Lung microvascular endothelial cell (primary cell): ENCODE results near the gene GMPPA. TPM values are rescaled to one million over a fixed set of nuclear protein-coding genes. Genes with fewer than 3 reads are reported as not detected.

Source experiments
- DNase-seq, 2 donors: peaks; one replicate each; pipeline versions ENCODE4 v3.0.0 to v3.0.0-alpha.2; 2010; ENCODE audit warnings: low read depth in 2 of 2
- total RNA-seq: library from RNA; depleted of rRNA; stranded (reverse); fragments of >200 nt; gene quantifications from 2 replicates; pipeline ENCODE4 v1.2.1, GENCODE V29; 2014

GMPPA gene
- total RNA-seq, 1 donor from 2014 or later, result 22.2 TPM

DNA sequence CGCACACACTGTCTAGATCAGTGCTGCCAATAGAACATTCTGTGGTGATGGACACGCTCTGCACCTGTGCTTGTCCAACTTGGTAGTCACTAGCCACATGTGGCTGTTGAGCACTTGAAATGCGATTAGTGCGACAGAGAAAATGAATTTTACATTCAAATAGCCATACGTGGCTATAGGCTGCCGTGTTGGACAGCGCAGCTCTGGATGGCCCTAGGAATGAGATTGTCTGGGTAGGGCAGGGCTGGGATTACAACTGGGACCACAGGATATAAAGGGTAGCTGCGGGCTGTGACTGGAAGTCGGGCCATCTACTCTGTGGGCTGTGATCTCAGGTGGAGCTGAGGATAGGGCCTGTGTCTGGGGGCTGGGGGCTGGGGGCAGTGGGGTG, 20.8 kb downstream of the GMPPA start:
- DNase-seq, result no peak

DNA sequence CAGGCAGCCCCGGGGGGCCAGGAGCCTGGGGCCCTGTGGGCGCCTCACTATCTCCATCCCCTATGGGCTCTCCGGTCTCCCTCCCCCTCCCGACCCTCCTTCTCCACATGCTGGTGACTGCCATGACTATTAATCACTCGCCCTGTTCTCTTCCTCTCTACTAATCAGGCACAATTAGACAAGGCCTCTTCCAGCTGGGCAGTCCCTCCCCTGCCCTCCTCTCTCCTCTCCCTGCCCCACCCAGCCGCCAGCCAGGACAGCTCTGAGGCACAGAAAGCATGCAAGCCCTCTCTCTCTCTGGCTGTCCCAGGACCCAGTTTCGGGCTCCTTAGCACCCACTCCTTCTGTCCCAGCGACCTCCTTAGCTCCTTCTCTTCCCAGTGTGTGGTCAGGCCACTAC, 21.4 kb downstream of the GMPPA start:
- no peak for DNase-seq

DNA sequence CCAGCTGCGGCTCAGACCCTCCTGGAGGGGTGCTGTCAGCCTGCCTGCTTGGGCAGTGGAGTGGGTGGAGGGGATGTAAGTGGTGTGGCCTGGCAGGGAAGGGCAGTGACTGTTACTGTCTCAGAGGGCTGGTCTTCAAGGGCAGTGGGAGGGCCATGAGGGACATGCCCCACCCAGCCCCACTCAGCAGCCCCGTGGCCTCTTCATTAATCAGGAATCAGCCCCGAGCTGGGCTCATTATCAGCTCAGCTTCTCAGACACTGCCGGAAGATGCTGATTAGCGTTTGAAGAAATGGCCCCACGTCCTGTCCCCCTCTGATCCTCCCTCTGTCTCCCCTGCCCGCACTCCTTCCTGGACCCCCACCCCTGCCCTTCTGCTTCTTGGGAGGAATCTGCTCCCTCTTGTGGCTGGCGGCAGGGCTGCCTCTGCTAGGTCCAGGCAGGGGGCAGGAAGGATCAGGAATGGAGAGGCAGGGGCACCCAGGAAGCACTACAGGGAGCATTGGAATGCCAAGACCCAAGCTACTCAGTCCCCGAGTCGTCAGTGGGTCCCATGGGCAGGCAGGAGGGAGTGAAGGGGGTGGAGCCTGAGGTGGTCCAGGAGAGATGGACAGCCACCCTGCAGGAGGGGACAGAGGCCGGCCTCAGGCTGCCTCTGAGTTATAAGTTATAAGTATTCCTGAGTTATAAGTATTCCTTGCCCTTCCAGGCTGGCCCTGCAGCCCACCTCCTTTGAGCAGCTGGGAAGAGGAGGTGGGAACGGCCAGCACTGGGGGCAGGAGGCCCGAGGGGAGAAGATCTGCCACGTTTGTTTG, 22.6 kb downstream of the GMPPA start:
- DNase-seq, result peak; percentile 9 to 22

DNA sequence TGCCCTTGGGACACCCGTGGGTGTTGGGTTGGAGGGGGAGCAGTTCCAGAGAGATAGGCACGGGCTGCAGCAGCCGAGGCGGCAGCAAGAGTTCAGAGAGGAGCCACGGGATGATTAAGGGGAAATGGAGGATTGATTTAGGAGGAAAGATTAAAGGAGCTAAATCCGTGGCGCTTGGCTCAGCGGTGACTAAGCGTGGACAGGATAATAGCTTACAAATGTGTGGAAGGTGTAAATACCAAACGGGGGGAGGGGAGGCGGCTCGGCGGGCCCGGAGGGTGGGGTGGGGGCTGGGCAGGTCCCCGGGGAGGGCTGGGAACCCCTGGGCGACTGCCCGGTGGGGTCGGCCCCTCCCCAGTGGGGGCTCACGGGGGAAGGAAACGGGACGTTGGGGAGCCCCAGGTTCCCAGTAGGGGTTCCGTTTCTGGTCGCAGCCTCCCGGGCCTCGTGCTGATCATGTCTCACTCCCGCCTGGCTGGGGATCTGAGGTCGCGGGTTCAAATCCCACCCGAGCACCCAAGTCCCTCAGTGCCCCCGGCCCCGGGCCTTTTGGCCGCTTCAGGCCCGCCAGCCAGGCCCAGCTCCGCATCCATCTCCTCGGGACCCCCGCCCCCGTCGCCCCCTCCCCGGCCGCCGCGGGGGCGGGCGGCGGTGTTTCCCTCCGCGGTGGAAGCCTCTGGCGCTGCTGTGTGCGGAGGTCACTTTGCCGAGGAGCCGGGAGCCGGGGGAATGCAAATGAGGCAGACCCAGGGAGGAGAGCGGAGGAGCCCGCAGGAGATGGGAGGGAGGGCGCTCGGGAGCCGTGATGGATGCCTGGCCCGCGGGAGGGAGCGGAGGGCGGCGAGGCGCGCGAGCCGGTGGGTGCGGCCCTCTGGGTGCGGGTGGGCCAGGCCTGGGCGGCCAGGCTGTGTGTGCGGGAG, 23.7 kb downstream of the GMPPA start:
- DNase-seq, result peak in 1 of 2 donors; percentile 23

DNA sequence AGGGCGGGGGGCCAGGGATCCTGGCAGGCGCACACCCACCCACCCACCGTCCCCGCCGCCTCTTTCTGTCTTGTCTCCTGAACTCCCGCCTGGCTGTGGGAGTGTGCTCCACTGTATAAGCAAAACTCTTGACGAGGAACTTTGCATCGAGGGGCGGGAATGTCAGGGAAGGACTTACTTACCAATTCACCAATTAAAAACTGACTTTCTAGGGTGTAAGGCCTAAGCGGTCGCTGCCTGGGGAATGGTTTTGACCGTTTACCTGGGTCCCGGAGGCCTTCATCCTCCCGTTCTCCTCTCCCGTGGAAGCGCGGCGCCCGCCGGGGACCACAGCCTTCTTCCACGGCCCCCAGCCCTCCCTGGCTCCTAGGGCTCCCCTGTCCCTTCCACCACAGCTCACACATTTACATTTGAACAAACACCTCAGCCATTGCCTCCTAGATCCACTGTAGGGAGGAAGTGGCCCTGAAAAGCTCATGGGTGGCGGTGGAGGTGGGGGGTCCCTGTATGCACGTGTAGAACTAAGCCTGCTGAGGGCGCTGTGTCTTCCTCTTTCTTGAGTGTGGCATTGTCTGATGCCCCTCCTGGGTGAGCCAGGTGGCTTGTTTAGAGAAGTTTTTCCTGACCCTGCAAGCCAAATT, 24.5 kb downstream of the GMPPA start:
- no peak for DNase-seq

DNA sequence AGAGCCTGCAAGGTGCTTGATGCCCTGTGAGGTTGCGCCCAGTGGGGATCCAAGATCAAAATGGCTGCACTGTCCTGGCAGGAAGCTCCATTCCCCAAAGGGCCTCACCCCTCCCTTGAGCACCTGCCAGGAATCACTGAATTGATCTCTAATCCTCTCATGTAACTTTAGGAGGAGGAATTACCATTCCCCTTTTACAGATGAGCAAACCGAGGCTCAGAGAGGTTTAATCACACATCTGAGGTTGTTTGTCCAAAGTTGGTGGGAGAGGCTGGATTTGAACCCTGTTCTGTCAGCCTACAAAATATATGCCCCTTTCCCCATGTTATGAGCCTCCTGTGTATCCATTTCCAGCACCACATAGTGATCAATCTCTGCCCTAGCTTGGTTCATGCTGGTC, 26.1 kb downstream of the GMPPA start:
- DNase-seq, result no peak

DNA sequence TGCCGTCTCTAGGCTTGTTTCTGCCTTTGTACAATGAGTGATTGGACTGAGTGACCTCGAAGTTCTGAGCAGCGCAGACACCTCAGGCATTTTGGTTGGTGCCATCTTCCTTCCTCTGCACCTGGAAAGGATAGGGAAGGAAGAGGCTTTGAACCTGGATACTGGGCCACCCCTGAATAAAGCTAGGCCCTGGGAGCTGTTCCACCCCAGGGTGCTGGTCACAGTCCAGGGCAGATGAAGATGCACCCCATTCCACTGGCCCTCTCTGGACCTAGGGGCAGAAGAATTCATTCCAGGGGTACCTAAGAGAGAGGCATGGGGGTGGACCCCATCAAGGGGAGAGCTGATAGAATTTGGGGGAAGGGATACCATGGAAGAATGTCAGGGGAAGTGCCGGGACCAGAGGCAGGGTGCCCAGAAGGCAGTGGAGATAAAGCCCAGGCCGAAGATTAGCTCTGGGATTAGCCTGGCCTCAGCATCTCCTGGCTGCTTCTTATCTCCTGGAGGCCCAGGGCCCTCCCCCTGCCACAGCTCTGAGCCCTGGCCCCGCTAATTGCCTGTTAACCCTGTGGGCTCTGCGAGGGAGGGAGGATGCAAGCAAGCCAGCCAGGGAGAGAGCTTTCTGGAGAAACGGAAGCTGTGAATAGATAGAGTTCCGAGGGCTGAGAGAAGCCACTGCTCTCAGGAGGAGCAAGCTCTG, 27.0 kb downstream of the GMPPA start:
- DNase-seq, result no peak

DNA sequence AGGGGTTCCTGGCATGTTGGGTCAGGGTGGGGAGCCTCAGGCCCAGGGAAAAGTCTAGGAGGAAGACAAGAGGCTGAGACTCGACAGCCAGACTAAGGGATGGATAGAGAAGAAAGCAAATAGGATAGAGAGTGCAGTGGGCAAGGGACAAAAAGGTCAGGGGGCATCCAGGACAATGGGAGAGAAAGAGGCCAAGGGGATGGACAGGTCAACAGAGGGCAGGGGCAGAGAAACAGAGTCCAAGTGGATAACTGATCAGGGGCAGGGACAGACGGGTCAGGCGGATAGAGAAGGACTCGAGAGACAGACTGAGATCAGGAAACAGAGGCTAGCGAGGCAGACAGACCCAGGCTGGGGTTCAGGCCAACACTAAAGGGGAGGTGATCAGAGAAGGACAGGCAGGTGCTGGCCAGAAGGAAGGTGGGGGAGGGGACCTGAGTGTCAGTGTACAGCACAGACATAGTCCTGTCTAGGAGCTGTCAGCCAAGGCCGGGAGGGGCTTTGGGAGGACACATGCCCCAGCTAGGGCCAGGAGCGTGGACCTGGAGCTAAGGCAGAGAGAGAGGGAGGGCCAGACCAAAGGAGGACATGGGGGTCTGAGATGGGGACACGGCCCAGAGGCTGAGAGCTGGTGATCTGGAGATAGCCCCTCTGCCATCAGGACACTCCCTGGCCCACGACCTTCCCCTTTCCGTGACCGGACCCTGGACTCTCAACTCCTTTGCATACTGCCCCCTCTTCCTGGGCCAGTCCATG, 27.8 kb downstream of the GMPPA start:
- no peak for DNase-seq

DNA sequence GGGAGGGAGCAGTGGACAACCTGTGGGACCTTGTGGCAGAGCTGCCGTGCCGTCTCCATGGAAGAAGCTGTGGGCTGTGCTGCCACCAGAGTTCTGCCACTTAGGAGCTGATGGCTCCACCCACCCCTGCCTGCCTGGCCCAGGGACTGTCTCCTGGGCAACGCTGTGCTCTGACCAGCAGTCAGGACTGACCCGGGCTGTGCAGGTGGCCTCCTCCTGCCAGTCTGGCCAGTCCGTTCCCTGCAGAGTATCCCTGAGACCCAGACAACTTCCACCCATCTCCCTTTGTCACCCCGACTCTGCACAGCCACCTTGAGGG, 28.3 kb downstream of the GMPPA start:
- DNase-seq, result no peak

DNA sequence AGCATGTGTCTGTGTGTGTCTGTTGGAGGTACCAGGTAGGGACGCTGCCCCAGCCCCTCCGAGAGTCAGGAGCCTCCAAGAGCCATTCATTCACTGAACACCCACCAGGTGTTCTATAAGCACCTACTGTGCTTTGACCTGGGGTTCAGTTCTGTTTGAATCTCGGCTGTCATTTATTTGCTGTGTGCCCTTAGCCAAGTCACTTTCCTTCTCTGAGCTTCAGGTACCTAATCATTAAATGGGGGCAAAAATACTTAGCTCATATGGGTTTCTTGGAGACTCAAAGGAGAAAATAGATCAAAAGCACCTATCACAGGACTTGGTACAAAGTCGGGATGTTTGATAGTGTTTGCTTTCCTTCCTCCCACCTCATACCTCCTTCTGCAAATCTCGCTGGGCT, 28.8 kb downstream of the GMPPA start:
- DNase-seq, result no peak

DNA sequence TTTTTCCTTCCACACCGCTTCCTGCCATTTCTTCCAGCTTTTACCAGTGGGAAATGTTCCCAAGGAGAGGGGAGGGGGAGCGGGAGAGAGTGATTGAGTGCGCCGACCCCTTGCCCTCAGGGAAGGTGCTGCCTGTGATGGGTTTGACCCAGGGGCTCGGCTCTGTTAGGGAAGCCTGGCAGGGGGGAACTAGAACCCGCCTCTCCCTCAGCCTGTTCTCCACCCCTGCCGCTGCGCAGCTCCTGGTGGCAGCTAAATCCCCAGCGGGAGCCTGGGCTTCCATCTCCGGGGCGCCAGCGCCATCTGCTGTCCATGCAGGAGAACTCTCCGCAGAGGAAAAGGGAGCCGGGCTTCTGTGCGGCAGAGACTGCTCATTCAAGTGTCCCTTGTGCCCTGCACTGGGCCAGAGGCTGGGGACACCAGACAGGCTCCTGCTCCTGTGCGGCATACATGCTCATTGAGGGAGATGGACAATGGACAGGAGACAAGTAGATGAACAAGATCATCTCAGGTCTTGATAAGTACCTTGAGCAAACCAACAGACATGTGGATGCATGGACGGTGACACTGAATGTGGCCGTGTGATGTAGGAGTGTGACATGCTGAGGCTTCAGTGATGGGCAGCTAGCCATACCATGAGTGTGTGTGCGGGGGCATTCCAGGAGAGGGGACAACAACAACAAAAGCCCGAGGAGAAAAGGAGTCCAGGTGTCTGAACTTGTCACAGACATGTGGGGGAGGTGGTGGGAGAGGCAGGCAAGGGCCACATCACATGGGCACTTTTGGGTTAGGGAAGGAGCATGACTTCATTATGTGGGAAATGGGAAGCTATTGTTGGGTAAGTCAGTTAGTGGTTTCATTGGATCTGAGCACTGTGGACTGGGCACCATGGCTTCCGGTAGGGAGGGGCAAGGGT, 31.6 kb downstream of the GMPPA start:
- DNase-seq, result peak; percentile 80 to 89

DNA sequence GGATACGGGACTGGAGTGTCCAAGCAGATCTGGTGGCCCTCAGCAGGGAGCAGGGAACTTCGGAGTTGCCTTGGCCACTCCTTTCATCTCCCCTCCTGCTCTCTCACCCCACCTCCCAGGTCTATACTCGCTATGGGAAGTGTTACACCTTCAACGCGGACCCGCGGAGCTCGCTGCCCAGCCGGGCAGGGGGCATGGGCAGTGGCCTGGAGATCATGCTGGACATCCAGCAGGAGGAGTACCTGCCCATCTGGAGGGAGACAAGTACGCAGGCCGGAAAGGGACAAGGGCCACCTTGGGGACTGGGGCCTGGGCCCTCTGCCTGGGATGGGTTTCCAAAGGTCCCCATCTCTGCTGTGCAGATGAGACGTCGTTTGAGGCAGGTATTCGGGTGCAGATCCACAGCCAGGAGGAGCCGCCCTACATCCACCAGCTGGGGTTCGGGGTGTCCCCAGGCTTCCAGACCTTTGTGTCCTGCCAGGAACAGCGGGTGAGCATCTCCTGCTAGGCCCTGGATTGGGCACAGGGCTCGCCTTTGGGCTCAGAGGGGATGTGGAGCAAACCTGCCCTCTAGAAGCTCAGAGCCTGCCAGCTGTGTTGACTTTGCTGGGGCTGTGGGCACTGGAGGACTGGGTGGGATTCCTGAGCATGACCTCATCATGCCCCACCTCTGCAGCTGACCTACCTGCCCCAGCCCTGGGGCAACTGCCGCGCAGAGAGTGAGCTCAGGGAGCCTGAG, 33.1 kb downstream of the GMPPA start:
- no peak for DNase-seq

DNA sequence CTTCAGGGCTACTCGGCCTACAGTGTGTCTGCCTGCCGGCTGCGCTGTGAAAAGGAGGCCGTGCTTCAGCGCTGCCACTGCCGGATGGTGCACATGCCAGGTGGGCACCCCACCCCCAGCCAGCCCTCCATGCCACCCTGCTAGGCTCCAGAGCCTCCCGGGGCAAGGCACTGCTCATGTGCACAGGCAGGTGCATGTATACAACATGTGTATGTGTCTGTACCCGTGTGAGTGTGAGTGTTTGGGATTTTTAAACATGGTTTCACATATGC, 33.6 kb downstream of the GMPPA start:
- DNase-seq, result no peak

DNA sequence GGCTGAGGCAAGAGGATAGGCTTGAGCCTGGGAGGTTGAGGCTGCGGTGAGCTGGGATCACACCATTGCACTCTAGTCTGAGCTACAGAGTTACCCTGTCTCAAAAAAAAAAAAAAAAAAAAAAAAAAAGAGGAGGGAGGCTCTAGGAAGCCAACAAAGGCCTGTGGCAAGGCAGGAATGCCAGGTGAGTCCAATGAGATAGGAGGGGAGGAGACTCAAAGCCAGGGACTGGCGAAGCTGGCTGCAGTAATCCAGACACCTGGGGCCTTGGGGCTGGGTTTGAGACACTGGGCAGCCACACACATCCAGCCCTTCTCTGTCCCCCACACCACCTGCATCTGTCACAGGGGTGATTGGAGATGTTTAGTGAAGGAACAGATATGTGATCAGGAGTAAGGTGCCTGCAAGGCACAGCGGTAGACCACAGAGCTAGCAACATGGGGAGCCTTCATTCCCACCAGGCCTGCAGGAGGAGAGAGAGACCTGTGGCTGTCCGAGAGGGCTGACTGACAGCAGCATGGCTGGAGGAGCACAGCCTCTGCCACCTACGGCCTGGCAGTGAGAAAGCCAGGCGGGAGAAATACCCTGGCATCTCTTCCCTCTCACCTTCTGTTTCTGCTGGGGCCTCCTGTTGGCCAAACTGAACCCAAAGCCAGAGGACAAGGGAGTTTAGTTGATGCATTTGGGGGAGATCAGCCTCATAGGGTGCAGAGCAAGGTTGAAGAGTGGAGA, 35.4 kb downstream of the GMPPA start:
- no peak for DNase-seq

DNA sequence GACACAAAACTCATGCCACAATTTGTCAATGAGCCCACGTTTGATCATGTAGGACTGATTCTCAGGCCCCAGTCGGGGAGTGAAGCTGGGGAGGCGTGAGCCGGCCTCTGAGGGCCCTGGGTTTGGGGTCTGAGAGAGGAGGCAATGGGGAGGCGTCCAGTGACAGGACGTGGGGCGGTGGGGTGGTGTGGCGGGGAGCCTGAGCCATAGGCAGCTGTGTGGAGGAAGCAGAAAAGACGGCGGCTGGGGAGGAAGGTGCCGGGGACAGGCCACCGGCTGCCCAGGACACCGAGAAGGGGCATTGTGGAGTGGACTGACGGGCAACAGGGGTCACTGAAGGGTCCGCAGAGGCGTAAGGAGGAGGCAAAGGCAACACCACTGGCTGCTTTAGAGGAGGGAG, 37.7 kb downstream of the GMPPA start:
- no peak for DNase-seq

DNA sequence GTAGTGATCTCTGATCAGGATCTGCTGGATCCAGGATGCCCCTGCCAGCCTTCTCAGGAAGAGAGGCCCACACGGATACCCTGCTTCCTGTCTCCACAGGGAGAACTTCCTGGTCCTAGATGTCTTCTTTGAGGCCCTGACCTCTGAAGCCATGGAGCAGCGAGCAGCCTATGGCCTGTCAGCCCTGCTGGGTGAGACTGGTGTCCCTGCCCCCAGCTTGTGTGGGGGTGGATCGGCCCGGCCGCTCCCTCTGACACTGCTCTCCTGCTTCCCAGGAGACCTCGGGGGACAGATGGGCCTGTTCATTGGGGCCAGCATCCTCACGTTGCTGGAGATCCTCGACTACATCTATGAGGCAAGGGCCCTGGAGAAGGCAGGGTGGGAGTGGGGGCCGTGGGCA, 38.3 kb downstream of the GMPPA start:
- DNase-seq, result no peak

DNA sequence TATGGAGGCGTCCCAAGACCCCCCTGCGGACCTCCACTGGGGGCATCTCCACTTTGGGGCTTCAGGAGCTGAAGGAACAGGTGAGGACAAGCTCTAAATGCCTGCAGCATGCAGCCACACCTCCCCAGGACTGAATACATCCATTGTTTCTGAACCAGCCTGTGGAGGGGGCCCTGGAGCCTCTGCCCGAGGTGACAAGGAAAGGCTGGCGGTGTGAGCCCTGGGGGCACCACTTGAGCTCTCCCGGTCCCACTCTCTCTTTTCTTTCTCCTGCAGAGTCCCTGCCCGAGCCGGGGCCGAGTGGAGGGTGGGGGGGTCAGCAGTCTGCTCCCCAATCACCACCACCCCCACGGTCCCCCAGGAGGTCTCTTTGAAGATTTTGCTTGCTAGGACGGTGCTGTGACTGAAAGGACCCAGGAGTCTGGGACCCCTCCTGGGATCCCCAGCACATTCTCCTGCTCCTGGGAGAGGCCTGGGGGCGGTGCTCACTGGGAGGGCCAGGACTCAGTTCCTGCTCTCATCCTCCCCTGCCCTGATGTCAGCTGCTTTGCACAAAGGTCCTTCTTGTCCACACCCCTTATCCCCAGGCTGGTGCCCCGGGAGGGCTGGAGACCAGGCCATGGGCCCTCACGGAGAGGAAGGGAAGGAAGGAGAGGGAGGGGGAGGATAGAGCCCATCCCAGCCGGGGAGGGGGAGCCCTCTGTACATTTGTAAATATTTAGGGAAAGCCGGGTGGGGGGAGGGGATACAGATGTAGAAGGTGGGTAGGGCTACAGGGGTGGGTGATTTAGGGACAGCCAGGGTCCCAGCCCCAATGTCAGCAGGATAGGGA, 39.2 kb downstream of the GMPPA start:
- no peak for DNase-seq

DNA sequence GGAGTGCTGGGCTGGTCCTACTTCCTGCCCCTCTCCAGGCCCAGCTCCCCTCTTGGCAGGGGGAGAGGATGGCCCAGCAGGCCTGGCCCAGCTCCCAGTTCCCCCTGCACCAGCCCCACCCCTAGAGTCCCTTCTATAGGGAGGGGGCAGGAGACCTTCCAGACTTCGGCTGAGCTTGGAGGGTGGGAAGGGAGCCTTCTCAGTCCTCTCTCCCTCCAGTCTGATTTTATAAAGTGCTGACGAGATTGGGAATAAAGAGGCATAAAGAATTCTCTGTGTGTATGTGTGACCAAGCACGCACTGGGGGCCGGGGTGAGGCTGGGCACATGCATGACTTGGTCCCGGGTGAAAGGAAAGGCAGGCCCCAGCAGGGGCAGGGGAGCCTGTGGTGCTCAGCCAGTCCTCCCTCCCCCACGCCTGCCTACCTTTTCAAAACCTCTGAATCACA, 39.8 kb downstream of the GMPPA start:
- no peak for DNase-seq
